HEK293 (cell line): ENCODE data around the gene RHOT1.

ENCODE experiments used
- CTCF ChIA-PET: fragments of 350-600 bp; formaldehyde crosslinking; extraction: SDS; loops from one replicate; lab custom pipeline; 2021; ENCODE audit warnings: antibody characterized with exemption; lab: Yijun Ruan, JAX
- POLR2A ChIA-PET: fragments of 300-600 bp; formaldehyde crosslinking; extraction: SDS; loops from one replicate; lab custom pipeline; 2020; ENCODE audit warnings: antibody characterized with exemption, inconsistent platforms; lab: Yijun Ruan, JAX
- H3K27ac ChIP-seq: fragments of 200-500 bp; sonication (Bioruptor generic); 2 replicates; pipeline ENCODE4 v1.5.1; 2014; ENCODE audit warnings: low read depth, low read length, control low read depth, inconsistent platforms; ENCODE audit errors: extremely low read depth
- H3K36me3 ChIP-seq, 2 experiments: fragments of 200-500 bp in 1 of 2; sonication (Bioruptor generic) in 1 of 2; 1 replicate in 1 of 2; 2 replicates in 1 of 2; pipeline ENCODE4 v1.5.1; 2014 to 2017; ENCODE audit warnings: inconsistent platforms in 2 of 2, low read length in 2 of 2; ENCODE audit not compliant: control insufficient read depth in 2 of 2, insufficient read depth in 1 of 2
- H3K4me1 ChIP-seq: fragments of 200-500 bp; sonication (Bioruptor generic); 2 replicates; pipeline ENCODE4 v1.5.1; 2014; ENCODE audit warnings: mild to moderate bottlenecking, low read length, inconsistent platforms; ENCODE audit not compliant: control insufficient read depth, insufficient read depth
- H3K4me3 ChIP-seq: 2 replicates; pipeline ENCODE4 v1.5.1; 2011; ENCODE audit warnings: low read depth, mild to moderate bottlenecking, control low read depth, low read length, moderate library complexity
- H3K9me3 ChIP-seq: fragments of 200-500 bp; sonication (Bioruptor generic); 2 replicates; pipeline ENCODE4 v1.5.1; 2014; ENCODE audit warnings: low read depth, low read length, inconsistent platforms; ENCODE audit not compliant: control insufficient read depth, insufficient read depth
- BCL11B ChIP-seq: fragments of 450-650 bp; formaldehyde crosslinking; IDR thresholded peaks from 2 replicates; pipeline ENCODE4 v1.5.1; 2016; ENCODE audit warnings: low read depth, missing biosample characterization, missing genetic modification characterization
- CTCF ChIP-seq: fragments of 450-650 bp; formaldehyde crosslinking; IDR thresholded peaks from 2 replicates; pipeline ENCODE4 v1.5.1; 2016; ENCODE audit warnings: missing biosample characterization, missing genetic modification characterization
- GLIS1 ChIP-seq: fragments of 450-650 bp; formaldehyde crosslinking; IDR thresholded peaks from 2 replicates; pipeline ENCODE4 v1.5.1; 2016; ENCODE audit warnings: missing biosample characterization, missing genetic modification characterization
- KLF8 ChIP-seq: fragments of 450-650 bp; formaldehyde crosslinking; IDR thresholded peaks from 2 replicates; pipeline ENCODE4 v1.5.1; 2016; ENCODE audit warnings: missing biosample characterization, missing genetic modification characterization
- MZF1 ChIP-seq: fragments of 450-650 bp; formaldehyde crosslinking; IDR thresholded peaks from 2 replicates; pipeline ENCODE4 v1.5.1; 2017; ENCODE audit warnings: missing biosample characterization, missing genetic modification characterization, borderline replicate concordance
- SALL2 ChIP-seq: fragments of 450-650 bp; formaldehyde crosslinking; IDR thresholded peaks from 2 replicates; pipeline ENCODE4 v1.5.0; 2017; ENCODE audit warnings: missing biosample characterization, mild to moderate bottlenecking, missing genetic modification characterization, borderline replicate concordance
- TRIM28 ChIP-seq: IDR thresholded peaks from 2 replicates; pipeline ENCODE4 v1.6.1; 2011; ENCODE audit warnings: low read length, control low read depth, borderline replicate concordance
- ZBTB17 ChIP-seq: fragments of 450-650 bp; formaldehyde crosslinking; IDR thresholded peaks from 2 replicates; pipeline ENCODE4 v1.5.1; 2016; ENCODE audit warnings: missing biosample characterization, missing genetic modification characterization
- ZBTB21 ChIP-seq: fragments of 450-650 bp; formaldehyde crosslinking; IDR thresholded peaks from 2 replicates; pipeline ENCODE4 v1.5.1; 2017; ENCODE audit warnings: missing biosample characterization, missing genetic modification characterization
- ZNF112 ChIP-seq: fragments of 450-650 bp; formaldehyde crosslinking; IDR thresholded peaks from 2 replicates; pipeline ENCODE4 v1.5.0; 2017; ENCODE audit warnings: missing biosample characterization, missing genetic modification characterization
- ZNF132 ChIP-seq: fragments of 450-650 bp; formaldehyde crosslinking; IDR thresholded peaks from 2 replicates; pipeline ENCODE4 v1.5.1; 2017; ENCODE audit warnings: missing biosample characterization, missing genetic modification characterization, borderline replicate concordance
- ZNF169 ChIP-seq: fragments of 450-650 bp; formaldehyde crosslinking; IDR thresholded peaks from 2 replicates; pipeline ENCODE4 v1.5.1; 2016; ENCODE audit warnings: missing biosample characterization, missing genetic modification characterization
- ZNF184 ChIP-seq: fragments of 450-650 bp; IDR thresholded peaks from 2 replicates; pipeline ENCODE4 v1.5.1; 2018; ENCODE audit warnings: missing biosample characterization, mild to moderate bottlenecking, missing genetic modification characterization
- ZNF24 ChIP-seq: fragments of 450-650 bp; formaldehyde crosslinking; IDR thresholded peaks from 2 replicates; pipeline ENCODE4 v1.5.1; 2016; ENCODE audit warnings: missing biosample characterization, missing genetic modification characterization
- ZNF302 ChIP-seq: fragments of 450-650 bp; formaldehyde crosslinking; IDR thresholded peaks from 2 replicates; pipeline ENCODE4 v1.5.1; 2016; ENCODE audit warnings: missing biosample characterization, missing genetic modification characterization, low read depth
- ZNF366 ChIP-seq: fragments of 450-650 bp; formaldehyde crosslinking; conservative IDR thresholded peaks from 2 replicates; pipeline ENCODE4 v1.5.1; 2016; ENCODE audit warnings: missing biosample characterization, missing genetic modification characterization
- ZNF398 ChIP-seq: fragments of 450-650 bp; formaldehyde crosslinking; IDR thresholded peaks from 2 replicates; pipeline ENCODE4 v1.5.1; 2017; ENCODE audit warnings: missing biosample characterization, missing genetic modification characterization
- ZNF426 ChIP-seq: fragments of 450-650 bp; formaldehyde crosslinking; IDR thresholded peaks from 2 replicates; pipeline ENCODE4 v1.5.1; 2017; ENCODE audit warnings: missing biosample characterization, missing genetic modification characterization, mild to moderate bottlenecking, inconsistent platforms, moderate library complexity
- ZNF48 ChIP-seq: fragments of 450-650 bp; formaldehyde crosslinking; IDR thresholded peaks from 2 replicates; pipeline ENCODE4 v1.5.1; 2016; ENCODE audit warnings: missing biosample characterization, missing genetic modification characterization
- ZNF514 ChIP-seq: fragments of 450-650 bp; formaldehyde crosslinking; IDR thresholded peaks from 2 replicates; pipeline ENCODE4 v1.5.1; 2016; ENCODE audit warnings: missing biosample characterization, missing genetic modification characterization
- ZNF555 ChIP-seq: fragments of 450-650 bp; formaldehyde crosslinking; conservative IDR thresholded peaks from 2 replicates; pipeline ENCODE4 v1.5.1; 2017; ENCODE audit warnings: missing biosample characterization, mild to moderate bottlenecking, missing genetic modification characterization, inconsistent platforms
- ZNF639 ChIP-seq: fragments of 450-650 bp; formaldehyde crosslinking; IDR thresholded peaks from 2 replicates; pipeline ENCODE4 v1.5.1; 2016; ENCODE audit warnings: missing biosample characterization, missing genetic modification characterization
- ZNF658 ChIP-seq: fragments of 450-650 bp; formaldehyde crosslinking; IDR thresholded peaks from 2 replicates; pipeline ENCODE4; 2016; ENCODE audit warnings: missing biosample characterization, missing genetic modification characterization
- ZNF747 ChIP-seq: fragments of 450-650 bp; formaldehyde crosslinking; IDR thresholded peaks from 2 replicates; pipeline ENCODE4 v1.5.1; 2016; ENCODE audit warnings: missing biosample characterization, missing genetic modification characterization
- ZSCAN18 ChIP-seq: fragments of 450-650 bp; formaldehyde crosslinking; IDR thresholded peaks from 2 replicates; pipeline ENCODE4 v1.5.1; 2016; ENCODE audit warnings: missing biosample characterization, missing genetic modification characterization
- ZSCAN30 ChIP-seq: fragments of 450-650 bp; IDR thresholded peaks from 2 replicates; pipeline ENCODE4 v1.5.1; 2018; ENCODE audit warnings: missing biosample characterization, mild to moderate bottlenecking, missing genetic modification characterization, moderate library complexity

Gene RHOT1

GRCh38 chr17:32191306-32191705 is 49.0 kb downstream of the RHOT1 start:
- ChIA-PET CTCF (interaction anchor here (0.6 kb wide), 1 partner anchor 634 kb away, joined by 3 read pairs; no protein-coding TSS in a partner anchor), POLR2A (no interaction called here)
- Histone ChIP-seq H3K4me3 (no peak overlapping the region), H3K9me3 (no peaks in the 10 kb centered on the region), H3K4me1 (no peaks in the 10 kb centered on the region), H3K36me3 (peaks cover 27 to 53% of the 10 kb centered on the region in 2 experiments), H3K27ac (no peak overlapping the region)
- TF ChIP-seq ZNF48 (no peak), TRIM28 (no peak), ZBTB21 (tag by site-specific recombination) (no peak), ZNF426 (no peak), KLF8 (tag by site-specific recombination) (no peak), ZNF514 (tag by site-specific recombination) (no peak), ZNF184 (tag by site-specific recombination) (no peak), ZNF24 (no peak), ZNF112 (tag by site-specific recombination) (no peak), ZSCAN30 (tag by site-specific recombination) (no peak), CTCF (tag by site-specific recombination) (no peak), ZNF658 (tag by site-specific recombination) (no peak), GLIS1 (tag by site-specific recombination) (no peak), ZSCAN18 (tag by site-specific recombination) (no peak), MZF1 (tag by site-specific recombination) (no peak), SALL2 (tag by site-specific recombination) (no peak), ZNF555 (tag by site-specific recombination) (no peak), ZNF639 (no peak)

GRCh38 chr17:32192379-32192778 is 50.1 kb downstream of the RHOT1 start:
- TF ChIP-seq ZNF398 (tag by site-specific recombination) (no peak), ZNF132 (tag by site-specific recombination) (no peak), ZNF169 (tag by site-specific recombination) (no peak), ZNF747 (tag by site-specific recombination) (no peak), BCL11B (tag by site-specific recombination) (no peak), ZBTB17 (tag by site-specific recombination) (no peak), ZNF366 (no peak), ZSCAN30 (tag by site-specific recombination) (no peak), MZF1 (tag by site-specific recombination) (no peak), ZNF302 (tag by site-specific recombination) (no peak)
- H3K4me3 ChIP-seq, result no peak overlapping the region
- POLR2A ChIA-PET, result interaction anchor here (0.6 to 1.1 kb wide), 3 partner anchors 71 to 274 kb away, joined by 3 to 5 read pairs (median 5); no protein-coding TSS in a partner anchor
- H3K27ac ChIP-seq, result no peak overlapping the region
- H3K4me1 ChIP-seq, result no peaks in the 10 kb centered on the region
- CTCF ChIA-PET, result interaction anchor here (1.6 kb wide), 1 partner anchor 185 kb away, joined by 3 read pairs; no protein-coding TSS in a partner anchor
- H3K36me3 ChIP-seq, result peaks cover 30 to 58% of the 10 kb centered on the region in 2 experiments
- H3K9me3 ChIP-seq, result no peaks in the 10 kb centered on the region
